ENCODE measurements around the gene DDX59.

DDX59 gene

DNA sequence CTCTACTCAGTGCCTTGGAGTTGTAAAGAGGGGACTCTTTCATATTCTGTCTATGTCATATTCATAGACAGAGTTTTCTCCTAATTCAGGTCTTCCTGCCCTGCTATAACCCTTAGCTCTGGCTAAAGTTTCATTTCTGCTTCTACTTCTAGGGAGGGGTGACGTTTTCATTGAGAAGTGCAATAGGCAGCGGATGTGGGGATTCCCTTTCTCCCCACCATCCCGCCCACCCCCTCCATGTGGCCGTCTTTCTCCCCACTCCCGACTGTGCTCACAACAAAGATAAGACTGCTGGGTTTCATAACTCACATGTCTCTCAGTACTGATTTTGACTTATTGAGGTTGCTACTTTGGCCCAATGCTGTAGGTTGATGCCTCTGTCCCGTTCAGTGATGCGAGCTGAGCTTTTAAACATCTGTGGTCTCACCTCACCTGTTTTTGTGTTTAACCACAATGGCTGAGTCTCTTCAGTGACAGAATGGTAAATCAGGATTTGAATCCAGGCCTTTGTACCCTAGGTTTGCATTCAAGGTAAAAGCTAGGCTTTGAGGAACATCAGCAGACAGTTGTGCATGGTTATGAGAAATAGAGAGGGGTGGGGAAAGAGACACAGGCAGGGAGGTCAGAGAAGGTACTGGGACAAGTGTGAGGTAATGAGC lies 41.4 kb downstream of the DDX59 start:
- DNase-seq, result no peak

GRCh38 chr1:200627575-200628222 lies 42.0 kb downstream of the DDX59 start:
- no peak for DNase-seq

DNA sequence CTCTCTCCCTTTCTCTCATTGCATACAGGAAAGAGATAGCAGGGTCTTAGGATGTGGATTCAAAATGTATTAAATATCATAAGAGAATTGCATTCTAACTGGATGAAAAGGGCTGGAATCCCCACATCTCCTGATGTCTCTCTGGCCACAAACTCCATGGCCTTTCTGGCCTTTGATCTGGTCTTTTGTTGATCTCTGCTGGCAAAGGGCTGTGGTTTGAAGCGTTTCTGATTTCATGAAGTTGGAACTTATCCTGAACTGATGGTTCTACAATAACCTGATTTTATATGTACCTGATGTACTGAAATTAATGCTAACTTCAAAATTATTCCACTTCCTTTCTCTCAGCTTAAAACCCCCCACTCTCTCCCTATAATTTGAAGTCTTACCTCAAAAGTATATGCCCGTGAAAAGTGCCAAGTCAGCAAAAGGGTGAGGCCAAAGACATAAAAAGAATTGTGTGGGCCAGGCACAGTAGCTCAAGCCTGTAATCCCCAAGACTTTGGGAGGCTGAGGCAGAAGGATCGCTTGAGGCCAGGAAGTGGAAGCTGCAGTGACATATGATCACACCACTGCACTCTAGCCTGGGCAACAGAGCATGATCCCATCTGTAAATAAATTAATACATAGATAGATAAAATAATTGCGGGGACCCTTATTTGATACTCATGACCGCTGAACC lies 42.7 kb downstream of the DDX59 start:
- no peak for DNase-seq

GRCh38 chr1:200625381-200625824 lies 44.3 kb downstream of the DDX59 start:
- no peak for DNase-seq

- DNase-seq, result no peak
Observed at GRCh38 chr1:200624679-200625335, 44.9 kb downstream of the DDX59 start.

DNA sequence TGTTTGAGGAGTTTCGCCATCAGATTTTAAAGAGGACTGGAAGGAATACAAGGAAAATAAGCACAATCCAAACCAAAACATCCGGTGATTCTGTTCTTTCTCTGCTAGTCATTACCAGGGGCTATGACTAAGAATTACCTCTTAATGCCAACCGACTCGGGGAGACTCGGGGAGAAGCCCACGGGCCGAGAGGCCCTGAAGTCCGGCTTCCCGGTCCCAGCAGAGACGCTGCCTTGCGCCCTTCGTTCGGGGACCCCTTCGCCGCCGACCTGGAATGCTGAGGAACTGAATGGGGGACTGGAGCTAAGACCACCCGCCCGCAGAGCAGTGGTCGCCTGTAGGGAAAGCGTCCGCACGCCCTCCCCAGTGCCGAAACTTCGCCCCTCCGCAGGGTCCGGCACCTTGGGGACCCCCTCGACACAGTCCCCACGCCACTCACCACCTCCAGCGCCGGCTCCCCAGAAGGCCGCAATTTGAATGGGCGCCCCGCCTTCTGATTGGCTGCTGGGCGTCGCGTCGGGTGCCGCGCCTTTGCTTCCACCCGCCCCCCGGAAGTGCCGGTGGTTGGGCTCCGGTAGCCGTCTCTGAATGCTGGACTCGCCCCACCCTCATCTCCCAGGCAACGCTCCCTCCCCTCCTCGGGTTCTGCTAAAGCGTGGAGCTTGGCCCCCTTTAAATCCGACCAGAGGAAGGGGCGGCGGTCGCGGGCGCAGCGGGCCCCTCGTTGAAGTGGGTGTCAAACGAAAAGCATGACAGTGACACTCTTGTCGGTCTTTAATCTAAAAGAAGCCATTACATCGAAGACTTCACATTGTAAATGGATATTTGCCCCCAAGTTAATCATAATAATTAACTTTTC lies 49.2 kb downstream of the DDX59 start, which contains the start of gene KIF14:
Gene KIF14 (minus strand): TSS at position 479 of the 859 bp plus-strand sequence. CDS start 2,028 bp downstream, outside the sequence.
- DNase-seq, result peak; percentile 96 to 97

DNA sequence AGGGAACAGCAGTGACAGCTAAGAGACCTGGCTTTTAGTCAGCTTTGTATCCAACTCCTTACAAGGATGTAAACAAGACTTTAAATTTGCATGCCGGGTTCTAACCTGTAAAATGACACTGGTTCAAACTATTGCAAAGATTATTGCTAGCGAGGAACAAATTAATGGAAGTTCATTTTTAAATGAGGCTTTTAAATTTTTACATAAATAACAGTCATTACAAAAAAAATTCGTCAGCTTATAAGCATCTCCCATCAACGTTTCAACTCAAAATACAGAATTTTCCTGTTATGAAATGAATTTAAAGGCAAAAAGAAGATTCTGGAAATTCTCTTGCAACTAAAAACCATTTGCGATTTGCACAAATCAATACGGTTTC lies 49.8 kb downstream of the DDX59 start:
- no peak for DNase-seq

DNA sequence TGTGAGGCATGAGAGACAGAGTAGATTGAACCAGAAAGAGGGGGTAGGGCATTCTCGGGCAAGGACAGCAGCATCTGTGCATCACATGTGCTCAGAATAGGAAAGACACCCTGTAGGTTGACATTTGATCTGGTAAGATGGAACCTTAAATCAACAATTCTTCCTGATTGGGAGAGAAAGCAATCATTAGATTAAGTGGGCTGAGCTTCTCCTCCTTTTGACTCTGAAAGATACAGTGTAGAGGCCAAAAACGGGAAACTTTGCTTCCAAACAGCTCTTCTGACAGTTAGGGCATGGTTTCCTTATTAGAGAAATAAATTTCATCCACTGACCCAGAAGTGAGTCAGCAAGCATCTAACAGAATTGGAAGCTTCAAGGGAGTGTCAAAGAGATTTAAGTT lies 58.9 kb downstream of the DDX59 start:
- no peak for DNase-seq

GRCh38 chr1:200602632-200603031 lies 67.1 kb downstream of the DDX59 start:
- no peak for DNase-seq

Measured in NCI-H2081 (cell line).